GM12892 (cell line): ENCODE results near the gene PIGU.

Experiments
- POLR2A ChIP-seq: IDR thresholded peaks from 2 replicates; pipeline ENCODE4 v1.6.1; 2011; ENCODE audit warnings: low read depth, low read length, control low read depth
- POLR2AphosphoS5 ChIP-seq: IDR thresholded peaks from 2 replicates; pipeline ENCODE4 v1.6.1; 2011; ENCODE audit warnings: low read depth, low read length, control low read depth

DNA sequence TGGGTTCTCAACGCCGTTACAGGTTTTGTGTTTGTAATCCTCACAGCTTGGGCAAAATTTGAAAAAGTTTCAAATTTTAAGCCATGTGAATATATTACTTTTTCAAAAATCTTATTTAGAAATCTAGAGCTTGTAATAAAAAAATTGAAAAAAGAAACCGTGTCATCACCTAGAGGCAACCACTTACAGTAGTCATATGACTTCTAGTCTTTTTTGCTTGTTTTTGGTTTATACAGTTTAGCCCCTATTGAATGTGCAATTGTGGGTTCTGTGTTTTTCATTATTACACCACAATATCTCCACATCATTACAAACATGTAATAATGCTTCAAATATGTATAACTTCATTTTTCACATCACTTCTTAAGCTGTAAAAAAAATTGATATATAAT is 159.8 kb downstream of the PIGU start:
- no peak for TF ChIP-seq POLR2A
- no peak for TF ChIP-seq POLR2AphosphoS5
